Measurements from ENCODE around the gene ASB9.

Gene ASB9

DNA sequence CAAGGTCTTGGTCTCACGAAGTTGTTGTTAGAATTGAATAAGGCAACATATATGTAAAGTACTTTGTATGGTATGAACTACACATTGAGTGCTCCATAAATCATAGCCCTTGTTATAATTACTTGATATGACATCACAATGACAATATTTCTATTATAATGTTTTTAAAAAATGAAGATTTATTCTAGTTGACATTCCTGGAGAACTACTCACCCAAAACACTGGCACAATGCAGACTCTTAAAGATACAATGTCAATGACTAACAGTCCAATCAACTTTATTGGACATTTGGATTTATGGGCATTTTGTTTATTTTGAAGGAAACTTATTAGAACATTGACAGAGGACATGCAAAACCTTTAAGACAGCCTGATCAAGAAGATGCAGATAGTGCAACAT is 55.3 kb downstream of the ASB9 start:
- TF ChIP-seq, protein P1, sequence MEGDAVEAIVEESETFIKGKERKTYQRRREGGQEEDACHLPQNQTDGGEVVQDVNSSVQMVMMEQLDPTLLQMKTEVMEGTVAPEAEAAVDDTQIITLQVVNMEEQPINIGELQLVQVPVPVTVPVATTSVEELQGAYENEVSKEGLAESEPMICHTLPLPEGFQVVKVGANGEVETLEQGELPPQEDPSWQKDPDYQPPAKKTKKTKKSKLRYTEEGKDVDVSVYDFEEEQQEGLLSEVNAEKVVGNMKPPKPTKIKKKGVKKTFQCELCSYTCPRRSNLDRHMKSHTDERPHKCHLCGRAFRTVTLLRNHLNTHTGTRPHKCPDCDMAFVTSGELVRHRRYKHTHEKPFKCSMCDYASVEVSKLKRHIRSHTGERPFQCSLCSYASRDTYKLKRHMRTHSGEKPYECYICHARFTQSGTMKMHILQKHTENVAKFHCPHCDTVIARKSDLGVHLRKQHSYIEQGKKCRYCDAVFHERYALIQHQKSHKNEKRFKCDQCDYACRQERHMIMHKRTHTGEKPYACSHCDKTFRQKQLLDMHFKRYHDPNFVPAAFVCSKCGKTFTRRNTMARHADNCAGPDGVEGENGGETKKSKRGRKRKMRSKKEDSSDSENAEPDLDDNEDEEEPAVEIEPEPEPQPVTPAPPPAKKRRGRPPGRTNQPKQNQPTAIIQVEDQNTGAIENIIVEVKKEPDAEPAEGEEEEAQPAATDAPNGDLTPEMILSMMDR (IDR thresholded peaks at IDR 0.05) = no peak

DNA sequence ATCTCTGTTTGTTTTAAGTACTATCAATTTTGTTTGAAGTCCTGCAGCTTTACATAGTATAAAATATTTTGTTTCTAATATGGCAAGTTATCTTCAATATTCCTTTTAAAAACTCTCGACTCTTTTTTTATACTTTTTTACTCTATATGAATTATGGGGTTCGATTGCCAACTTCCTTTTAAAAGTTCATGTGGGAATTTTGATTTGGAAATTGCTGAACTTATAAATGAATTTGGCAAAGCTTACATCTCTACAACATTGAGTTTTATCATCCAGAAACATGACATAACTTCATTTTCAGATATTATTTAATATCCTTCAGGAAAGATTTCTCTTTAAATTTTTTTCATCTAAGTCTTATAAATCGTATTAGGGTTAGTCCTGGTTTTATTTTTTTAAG is 60.8 kb downstream of the ASB9 start:
- TF ChIP-seq, protein P1 (IDR thresholded peaks at IDR 0.05) = no peak

DNA sequence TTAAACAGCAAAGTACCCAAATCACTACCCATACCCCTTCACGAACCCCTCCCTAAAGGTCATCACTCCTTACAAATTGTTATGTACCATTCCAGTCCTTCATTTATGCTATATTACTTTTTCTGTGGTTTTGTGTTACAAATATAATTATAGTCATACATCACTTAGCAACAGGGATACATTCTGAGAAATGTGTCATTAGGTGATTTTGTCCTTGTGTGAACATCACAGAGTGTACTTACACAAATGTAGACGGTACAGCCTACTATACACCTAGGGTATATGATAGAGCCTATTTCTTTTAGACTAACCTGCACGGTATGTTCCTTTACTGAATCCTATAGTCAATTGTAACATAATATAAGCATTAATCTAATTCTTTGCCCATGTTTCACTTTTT is 61.9 kb downstream of the ASB9 start:
- TF ChIP-seq, protein P1 (IDR thresholded peaks at IDR 0.05) = no peak

DNA sequence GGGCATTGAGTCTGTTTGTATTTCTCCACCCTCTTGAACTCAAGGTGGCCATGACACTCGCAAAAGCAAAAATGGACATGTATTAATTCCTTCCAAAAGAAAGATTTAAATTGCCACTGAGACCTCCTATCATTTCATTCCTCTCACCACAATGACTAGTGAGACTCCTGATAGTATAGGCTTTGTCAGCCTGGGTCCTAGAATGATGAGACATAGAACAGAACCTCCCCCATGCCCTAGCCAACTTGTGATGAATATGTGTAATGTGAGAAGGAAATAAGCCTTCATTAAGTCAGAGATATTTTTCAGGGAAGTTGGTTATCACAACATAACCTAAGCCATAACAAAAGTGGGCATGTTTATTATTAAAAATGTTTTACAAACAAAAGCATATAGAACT is 62.5 kb downstream of the ASB9 start:
- TF ChIP-seq, protein P1 (IDR thresholded peaks at IDR 0.05) = no peak

DNA sequence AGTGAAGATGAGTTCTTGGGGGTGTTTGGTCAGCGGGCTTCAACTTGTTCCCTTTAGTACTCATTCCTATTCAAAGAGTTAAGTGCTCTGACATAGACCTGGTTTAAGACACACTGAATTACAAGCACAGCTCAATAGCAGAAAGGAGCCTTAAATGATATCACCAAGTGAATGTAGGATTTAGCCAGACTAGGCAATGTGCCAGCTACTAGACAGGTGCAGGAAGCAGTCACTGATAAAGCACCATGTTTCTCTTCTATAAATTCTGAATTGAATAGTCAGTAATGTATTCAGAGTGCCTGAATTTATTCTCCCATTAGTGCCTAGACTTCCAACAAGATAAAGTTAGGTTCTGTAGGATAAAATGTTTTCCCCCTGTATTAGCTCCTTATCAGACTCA is 63.6 kb downstream of the ASB9 start:
- TF ChIP-seq, protein P1 (IDR thresholded peaks at IDR 0.05) = no peak

DNA sequence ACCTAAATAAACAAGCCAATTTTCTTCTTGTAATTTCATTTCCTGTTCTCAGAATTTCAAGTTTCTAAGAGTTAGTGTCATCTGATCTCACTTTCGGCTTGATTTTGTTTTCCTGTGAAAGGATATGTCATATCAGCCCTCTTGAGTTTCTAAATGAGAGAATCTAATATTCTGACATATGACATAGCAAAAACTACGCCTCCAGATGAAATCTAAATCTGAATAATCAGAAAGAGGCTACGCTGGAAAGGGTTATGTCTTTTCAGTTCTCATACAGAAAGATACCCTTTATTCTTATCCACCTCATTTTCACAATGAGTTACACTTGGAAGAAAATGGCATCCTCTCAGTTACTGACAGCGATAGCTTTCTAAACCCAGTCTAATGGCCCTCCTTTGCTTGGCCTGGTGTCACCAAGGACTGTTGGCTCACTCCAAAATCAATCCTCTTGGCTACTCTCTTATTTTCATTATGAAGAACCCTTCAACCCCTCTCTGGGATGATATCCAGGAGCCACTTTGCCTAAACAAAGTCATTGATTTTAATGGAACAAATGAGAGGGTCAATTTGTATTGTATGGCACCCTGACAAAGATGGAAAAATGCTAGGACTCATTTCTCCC is 65.6 kb downstream of the ASB9 start:
- TF ChIP-seq, protein P1 (IDR thresholded peaks at IDR 0.05) = no peak

DNA sequence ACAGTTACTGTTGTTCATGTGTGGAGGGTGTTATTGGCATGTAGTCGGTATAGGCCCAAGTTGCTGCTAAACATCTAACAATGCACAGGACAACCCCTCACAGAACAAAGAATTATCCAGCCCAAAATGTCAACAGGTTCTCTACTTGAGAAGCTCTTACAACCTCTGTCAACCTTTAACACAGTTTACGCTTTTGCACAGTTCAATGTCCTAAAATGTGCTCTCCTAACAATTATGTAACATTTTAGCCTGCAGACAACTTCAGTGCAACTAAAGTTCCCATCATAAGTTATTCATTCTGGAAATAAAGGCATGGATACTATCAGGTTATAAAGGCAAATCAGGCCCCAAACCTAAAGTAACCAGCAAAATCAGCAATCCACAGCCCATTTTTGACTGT is 66.2 kb downstream of the ASB9 start:
- TF ChIP-seq, protein P1 (IDR thresholded peaks at IDR 0.05) = no peak

Data from LNCAP (cell line).